GM13977 (cell line): ENCODE results near the gene IL18BP.

Source experiments
- DNase-seq: peaks from one replicate; pipeline ENCODE4 v3.0.0; 2012; ENCODE audit warnings: low spot score
- in situ Hi-C: fragments of 300-500 bp; cut with MboI; formaldehyde crosslinking; loops from one replicate; pipeline ENCODE4 v1.12.0; 2022; ENCODE audit warnings: low sequenced_read_pairs, low pct_unique_long_range_greater_than_20kb, mixed read lengths, inconsistent platforms; ENCODE audit not compliant: unreplicated experiment
- TF ChIP-seq, protein P1 (sequence below): IDR thresholded peaks from 2 replicates; pipeline ENCODE4 v1.5.1; 2012; ENCODE audit warnings: mild to moderate bottlenecking, control low read depth; ENCODE audit not compliant: insufficient read depth; ENCODE audit errors: extremely low read depth, missing control alignments

Gene IL18BP

DNA sequence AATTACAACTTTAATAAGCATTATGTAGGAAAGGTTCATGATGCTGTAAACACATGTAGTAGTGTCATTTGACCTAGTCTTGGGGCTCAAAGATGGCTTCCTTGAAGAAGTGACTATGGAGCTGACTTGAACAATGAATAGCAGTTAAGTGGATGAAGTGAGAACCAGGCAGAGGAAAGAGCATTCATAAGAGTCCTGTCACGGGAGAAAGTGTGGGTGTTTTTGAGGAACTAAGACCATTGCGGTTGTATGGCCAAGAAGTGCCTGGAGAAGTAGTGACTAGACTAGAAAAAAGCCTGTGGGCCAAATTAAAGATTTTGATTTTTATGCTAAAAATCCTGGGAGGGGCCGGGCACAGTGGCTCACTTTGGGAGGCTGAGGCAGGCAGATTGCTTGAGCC lies 7.2 kb upstream of the IL18BP start:
- no peak for DNase-seq
- in situ Hi-C loops: no loop called here

DNA sequence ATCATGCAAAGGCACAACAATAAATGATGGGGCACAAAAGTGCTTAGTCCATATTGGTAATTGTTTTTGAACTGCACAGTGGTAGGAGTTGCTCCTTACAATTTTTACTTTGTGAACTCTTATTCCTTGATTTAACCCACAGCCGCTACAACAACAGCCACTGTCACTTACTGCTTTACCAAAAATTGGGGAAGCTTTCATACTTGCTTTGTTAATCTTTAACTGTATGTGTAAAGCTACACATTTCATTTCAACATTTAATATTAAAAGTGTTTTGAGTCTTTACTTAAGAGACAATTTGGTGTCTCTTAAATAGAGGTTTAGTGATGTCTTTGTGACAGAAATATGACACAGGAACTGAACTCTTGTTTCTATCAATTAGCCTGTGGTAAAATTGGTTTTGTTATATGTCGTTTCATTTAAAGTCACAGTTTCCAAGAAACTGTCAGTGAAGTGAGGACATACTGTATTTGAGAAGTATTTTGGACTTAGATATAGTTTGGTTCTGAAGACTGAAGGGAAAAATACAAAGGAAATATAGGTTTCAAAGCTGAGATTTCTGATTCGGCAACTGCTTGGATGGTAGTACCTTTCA lies 6.5 kb upstream of the IL18BP start:
- in situ Hi-C loops: no loop called here
- DNase-seq: no peak
- TF ChIP-seq, protein P1, sequence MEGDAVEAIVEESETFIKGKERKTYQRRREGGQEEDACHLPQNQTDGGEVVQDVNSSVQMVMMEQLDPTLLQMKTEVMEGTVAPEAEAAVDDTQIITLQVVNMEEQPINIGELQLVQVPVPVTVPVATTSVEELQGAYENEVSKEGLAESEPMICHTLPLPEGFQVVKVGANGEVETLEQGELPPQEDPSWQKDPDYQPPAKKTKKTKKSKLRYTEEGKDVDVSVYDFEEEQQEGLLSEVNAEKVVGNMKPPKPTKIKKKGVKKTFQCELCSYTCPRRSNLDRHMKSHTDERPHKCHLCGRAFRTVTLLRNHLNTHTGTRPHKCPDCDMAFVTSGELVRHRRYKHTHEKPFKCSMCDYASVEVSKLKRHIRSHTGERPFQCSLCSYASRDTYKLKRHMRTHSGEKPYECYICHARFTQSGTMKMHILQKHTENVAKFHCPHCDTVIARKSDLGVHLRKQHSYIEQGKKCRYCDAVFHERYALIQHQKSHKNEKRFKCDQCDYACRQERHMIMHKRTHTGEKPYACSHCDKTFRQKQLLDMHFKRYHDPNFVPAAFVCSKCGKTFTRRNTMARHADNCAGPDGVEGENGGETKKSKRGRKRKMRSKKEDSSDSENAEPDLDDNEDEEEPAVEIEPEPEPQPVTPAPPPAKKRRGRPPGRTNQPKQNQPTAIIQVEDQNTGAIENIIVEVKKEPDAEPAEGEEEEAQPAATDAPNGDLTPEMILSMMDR: no peak

More for the DNA sequence above, 7.2 kb upstream of the IL18BP start:
- TF ChIP-seq, protein P1: no peak

DNA sequence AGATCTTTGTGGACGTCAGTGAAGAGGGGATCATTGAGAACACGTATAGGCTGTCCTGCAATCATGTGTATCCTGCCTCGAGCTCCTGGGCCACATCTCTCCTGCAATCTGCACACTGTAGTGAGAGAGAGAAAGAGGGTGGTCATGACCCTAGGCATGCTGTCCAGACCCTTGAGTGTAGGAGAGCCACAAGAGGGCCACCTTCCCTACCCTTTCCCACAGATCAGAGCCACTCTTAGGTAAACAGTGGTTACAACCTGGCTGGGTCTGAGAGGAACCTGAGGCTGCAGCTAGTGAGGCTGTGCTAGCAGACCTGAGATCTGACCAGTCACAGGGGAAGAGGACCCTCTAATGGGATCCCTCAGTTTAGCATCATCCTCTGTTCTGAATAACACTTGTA lies 3.9 kb upstream of the IL18BP start:
- DNase-seq: no peak
- in situ Hi-C loops: no loop called here
- TF ChIP-seq, protein P1: no peak

DNA sequence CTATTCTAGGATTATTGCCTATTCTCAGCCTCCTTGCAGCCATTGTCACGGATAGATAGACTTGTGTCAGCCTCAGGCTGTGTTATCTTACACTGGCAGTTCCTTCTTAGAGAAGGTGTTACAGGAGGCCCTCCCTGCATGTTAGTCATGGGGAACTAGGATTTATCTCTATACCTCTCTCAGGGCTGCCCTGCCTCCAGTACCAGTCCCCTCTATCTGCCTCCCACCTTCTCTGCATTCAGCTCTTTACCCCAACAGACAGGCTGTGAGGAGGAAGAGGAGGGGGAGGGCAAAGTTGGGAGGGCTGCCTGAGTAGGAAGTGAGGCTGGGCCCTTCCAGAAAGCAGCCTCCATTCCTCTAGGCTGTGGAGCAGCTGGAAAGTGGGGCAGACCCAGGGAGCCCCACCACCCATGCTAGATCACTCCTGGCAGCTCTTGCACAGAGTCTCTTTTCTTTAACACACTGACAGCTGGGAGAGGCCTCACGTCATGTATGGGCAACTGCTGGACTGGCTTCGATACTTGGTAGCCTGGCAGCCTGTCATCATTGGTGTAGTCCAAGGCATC lies 2.9 kb upstream of the IL18BP start:
- no peak for DNase-seq
- TF ChIP-seq, protein P1: no peak
- in situ Hi-C loops: no loop called here

DNA sequence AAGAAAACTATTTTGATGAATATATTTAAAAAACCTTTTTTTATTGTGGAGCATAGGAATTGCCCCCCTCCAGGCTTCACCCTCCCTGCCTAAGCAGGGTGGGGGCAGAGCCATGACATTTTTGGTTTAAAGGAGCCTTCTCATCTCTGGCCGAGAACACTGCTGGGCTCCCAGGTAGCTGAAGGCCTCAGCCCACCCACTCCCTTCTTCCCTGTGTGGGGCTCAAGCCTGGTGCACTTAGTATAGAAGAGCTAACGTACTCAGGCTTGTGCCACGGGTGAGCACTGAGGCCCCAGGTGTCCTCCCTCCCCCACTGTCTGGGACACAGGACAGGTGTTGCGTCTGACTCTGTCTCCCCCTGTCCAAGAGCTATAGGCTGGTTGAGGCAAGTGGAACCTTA lies 2.2 kb upstream of the IL18BP start:
- in situ Hi-C loops: no loop called here

DNA sequence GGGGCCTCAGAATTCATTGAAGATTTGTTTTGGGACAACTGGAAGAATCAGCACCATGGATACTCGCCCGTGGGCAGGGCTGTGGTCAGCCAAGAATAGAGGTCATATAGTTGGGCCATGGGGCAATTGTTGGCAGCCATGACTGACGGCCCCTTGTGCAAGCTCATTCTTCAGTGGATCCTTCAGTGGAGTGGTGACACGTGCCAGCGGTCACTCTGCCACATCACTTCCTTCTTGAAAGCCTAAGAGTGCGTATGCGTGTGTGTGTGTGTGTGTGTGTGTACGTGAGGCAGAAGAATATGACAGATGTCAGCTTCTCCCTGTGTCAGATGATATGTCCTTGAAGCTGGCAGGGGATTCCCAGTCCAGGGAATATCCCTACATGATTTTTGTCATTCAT lies 1.8 kb upstream of the IL18BP start:
- no peak for DNase-seq
- in situ Hi-C loops: no loop called here
- TF ChIP-seq, protein P1: no peak

More for the DNA sequence above, 2.2 kb upstream of the IL18BP start:
- TF ChIP-seq, protein P1: no peak
- no peak for DNase-seq

DNA sequence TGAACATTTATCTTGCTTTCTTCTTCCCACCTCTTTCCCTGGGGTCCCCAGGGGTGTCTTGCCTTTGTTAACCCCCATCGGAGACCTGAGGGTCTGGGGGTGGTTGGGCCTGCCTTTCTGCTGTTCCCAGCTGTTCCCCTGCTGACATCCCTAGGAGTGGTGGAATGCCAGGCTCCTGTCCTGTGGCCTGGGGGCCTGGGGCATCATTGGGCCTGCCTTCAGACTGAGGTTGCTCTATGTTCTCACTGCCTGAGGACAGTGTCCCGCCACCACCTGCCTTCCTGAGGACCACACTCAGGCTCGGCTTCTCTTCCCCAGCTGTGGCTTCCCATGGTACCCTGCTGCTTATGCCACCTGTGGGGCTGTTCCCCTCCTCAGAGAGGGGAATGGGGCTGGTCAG lies 1.1 kb upstream of the IL18BP start:
- no peak for DNase-seq
- TF ChIP-seq, protein P1: no peak

More for the DNA sequence above, 1.1 kb upstream of the IL18BP start:
- in situ Hi-C loops: no loop called here
